Measurements from ENCODE around the gene ADAMTS12.

DNA sequence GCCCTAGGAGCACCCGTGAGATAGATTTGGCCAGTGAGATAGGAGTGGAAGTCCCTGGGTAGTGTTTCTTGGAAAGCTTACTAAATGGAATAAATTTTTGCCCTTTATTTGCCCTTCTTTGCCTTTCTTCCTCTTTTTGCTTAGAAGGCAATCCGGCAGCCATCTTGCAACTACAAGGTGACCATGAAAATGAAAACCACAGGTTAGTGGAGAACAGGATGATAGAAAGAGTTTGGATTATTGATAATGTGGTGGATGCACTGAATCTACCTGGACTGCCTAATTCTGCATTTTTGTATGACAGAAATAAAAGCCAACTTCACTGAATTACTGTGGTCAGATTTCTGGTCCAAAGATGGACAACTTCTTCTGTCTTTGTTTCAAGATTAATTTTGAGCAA lies 417.8 kb downstream of the ADAMTS12 start:
- TF ChIP-seq POLR2AphosphoS5 (IDR thresholded peaks at IDR 0.05; ENCODE audit: low read depth, low read length): no peak
- TF ChIP-seq, protein P1, sequence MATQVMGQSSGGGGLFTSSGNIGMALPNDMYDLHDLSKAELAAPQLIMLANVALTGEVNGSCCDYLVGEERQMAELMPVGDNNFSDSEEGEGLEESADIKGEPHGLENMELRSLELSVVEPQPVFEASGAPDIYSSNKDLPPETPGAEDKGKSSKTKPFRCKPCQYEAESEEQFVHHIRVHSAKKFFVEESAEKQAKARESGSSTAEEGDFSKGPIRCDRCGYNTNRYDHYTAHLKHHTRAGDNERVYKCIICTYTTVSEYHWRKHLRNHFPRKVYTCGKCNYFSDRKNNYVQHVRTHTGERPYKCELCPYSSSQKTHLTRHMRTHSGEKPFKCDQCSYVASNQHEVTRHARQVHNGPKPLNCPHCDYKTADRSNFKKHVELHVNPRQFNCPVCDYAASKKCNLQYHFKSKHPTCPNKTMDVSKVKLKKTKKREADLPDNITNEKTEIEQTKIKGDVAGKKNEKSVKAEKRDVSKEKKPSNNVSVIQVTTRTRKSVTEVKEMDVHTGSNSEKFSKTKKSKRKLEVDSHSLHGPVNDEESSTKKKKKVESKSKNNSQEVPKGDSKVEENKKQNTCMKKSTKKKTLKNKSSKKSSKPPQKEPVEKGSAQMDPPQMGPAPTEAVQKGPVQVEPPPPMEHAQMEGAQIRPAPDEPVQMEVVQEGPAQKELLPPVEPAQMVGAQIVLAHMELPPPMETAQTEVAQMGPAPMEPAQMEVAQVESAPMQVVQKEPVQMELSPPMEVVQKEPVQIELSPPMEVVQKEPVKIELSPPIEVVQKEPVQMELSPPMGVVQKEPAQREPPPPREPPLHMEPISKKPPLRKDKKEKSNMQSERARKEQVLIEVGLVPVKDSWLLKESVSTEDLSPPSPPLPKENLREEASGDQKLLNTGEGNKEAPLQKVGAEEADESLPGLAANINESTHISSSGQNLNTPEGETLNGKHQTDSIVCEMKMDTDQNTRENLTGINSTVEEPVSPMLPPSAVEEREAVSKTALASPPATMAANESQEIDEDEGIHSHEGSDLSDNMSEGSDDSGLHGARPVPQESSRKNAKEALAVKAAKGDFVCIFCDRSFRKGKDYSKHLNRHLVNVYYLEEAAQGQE (IDR thresholded peaks at IDR 0.05; ENCODE audit: insufficient read depth in 1 of 2, low read depth in 2 of 2, low read length in 2 of 2): no peak
- no peak for TF ChIP-seq SIN3A (IDR thresholded peaks at IDR 0.05; ENCODE audit: borderline replicate concordance, insufficient read depth, low read length)
- no peak for TF ChIP-seq TAF1 (IDR thresholded peaks at IDR 0.05; ENCODE audit: borderline replicate concordance, insufficient read depth, low read length)
- TF ChIP-seq FOXP2 (optimal IDR thresholded peaks at IDR 0.05; ENCODE audit: borderline replicate concordance, extremely low read depth, extremely low read length, insufficient read depth): no peak

All from PFSK-1 (cell line).